GM19193 (cell line): ENCODE results near the gene ABCA3.

Source experiments
- POLR2A ChIP-seq: IDR thresholded peaks from 4 replicates; pipeline ENCODE4 v1.6.1; 2011; ENCODE audit not compliant: insufficient read depth, insufficient read length; ENCODE audit errors: extremely low read depth

Gene ABCA3

GRCh38 chr16:2362218-2362617, 21.7 kb upstream of the ABCA3 start:
- TF ChIP-seq POLR2A: no peak

GRCh38 chr16:2361129-2361528, 20.6 kb upstream of the ABCA3 start:
- no peak for TF ChIP-seq POLR2A

- no peak for TF ChIP-seq POLR2A
These were observed 19.4 kb upstream of the ABCA3 start for GRCh38 chr16:2359919-2360318.

GRCh38 chr16:2358811-2359210, 18.3 kb upstream of the ABCA3 start:
- no peak for TF ChIP-seq POLR2A

- TF ChIP-seq POLR2A: no peak
These were observed 16.8 kb upstream of the ABCA3 start for GRCh38 chr16:2357331-2357730.

GRCh38 chr16:2350500-2350899, 10.0 kb upstream of the ABCA3 start:
- no peak for TF ChIP-seq POLR2A

- TF ChIP-seq POLR2A: no peak
These were observed 2.7 kb upstream of the ABCA3 start for GRCh38 chr16:2343211-2343610.

GRCh38 chr16:2341456-2342447, 1.2 kb upstream of the ABCA3 start:
- TF ChIP-seq POLR2A: no peak

- no peak for TF ChIP-seq POLR2A
These were observed 725 bp downstream of the ABCA3 start for GRCh38 chr16:2339521-2340484.

- TF ChIP-seq POLR2A: no peak
These were observed 2.9 kb downstream of the ABCA3 start for GRCh38 chr16:2337431-2338296.

GRCh38 chr16:2335286-2335895, 5.1 kb downstream of the ABCA3 start:
- TF ChIP-seq POLR2A: no peak

GRCh38 chr16:2333772-2334379, 6.7 kb downstream of the ABCA3 start:
- no peak for TF ChIP-seq POLR2A

- TF ChIP-seq POLR2A: no peak
These were observed 7.3 kb downstream of the ABCA3 start for GRCh38 chr16:2333231-2333630.

- no peak for TF ChIP-seq POLR2A
These were observed 8.6 kb downstream of the ABCA3 start for GRCh38 chr16:2331931-2332267.

- TF ChIP-seq POLR2A: no peak
These were observed 9.2 kb downstream of the ABCA3 start for GRCh38 chr16:2331199-2331930.
